Thyroid gland (tissue), 4 donors: ENCODE results near the gene CDK19.

ENCODE experiments used
- POLR2A ChIP-seq, 2 donors: fragments of 450-650 bp; IDR thresholded peaks; one replicate each; pipeline ENCODE4 v1.6.1; 2017; ENCODE audit warnings: antibody characterized with exemption in 2 of 2, mild to moderate bottlenecking in 2 of 2, moderate library complexity in 1 of 2
- TF ChIP-seq, protein P1 (sequence below), 6 experiments: fragments of 200-600 bp in 3 of 6; fragments of 450-650 bp in 3 of 6; sonication (generic) in 3 of 6; IDR thresholded peaks; one replicate each; pipeline ENCODE4 v1.5.1; 2016 to 2019; ENCODE audit warnings: antibody characterized with exemption in 6 of 6, mild to moderate bottlenecking in 2 of 6, inconsistent platforms in 1 of 6, moderate library complexity in 1 of 6

DNA sequence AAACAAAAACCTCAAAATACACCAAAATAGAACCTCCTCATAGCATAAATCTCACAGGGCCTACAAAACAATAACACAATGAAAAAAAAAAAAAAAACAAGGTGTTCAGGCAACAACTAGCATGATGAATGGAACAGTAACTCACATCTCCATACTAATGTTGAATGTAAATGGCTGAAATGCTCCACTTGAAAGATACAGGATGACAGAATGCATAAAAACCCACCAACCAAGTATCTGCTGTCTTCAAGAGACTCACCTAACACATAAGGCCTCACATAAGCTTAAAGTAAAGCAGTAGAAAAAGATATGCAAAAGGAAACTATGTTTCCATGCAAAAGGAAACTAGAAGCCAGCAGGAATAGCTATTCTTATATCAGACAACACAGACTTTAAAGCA lies 121.3 kb downstream of the CDK19 start:
- TF ChIP-seq, protein P1, sequence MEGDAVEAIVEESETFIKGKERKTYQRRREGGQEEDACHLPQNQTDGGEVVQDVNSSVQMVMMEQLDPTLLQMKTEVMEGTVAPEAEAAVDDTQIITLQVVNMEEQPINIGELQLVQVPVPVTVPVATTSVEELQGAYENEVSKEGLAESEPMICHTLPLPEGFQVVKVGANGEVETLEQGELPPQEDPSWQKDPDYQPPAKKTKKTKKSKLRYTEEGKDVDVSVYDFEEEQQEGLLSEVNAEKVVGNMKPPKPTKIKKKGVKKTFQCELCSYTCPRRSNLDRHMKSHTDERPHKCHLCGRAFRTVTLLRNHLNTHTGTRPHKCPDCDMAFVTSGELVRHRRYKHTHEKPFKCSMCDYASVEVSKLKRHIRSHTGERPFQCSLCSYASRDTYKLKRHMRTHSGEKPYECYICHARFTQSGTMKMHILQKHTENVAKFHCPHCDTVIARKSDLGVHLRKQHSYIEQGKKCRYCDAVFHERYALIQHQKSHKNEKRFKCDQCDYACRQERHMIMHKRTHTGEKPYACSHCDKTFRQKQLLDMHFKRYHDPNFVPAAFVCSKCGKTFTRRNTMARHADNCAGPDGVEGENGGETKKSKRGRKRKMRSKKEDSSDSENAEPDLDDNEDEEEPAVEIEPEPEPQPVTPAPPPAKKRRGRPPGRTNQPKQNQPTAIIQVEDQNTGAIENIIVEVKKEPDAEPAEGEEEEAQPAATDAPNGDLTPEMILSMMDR (IDR thresholded peaks at IDR 0.05) = no peak
- no peak for TF ChIP-seq POLR2A (IDR thresholded peaks at IDR 0.05)
